RWPE1 (cell line): Measurements from ENCODE around the gene NR4A3.

ENCODE experiments used
- CTCF ChIA-PET: fragments of 350-600 bp; sonication (Branson Sonifier 250); formaldehyde crosslinking; extraction: SDS; loops from one replicate; lab custom pipeline; 2021; lab: Yijun Ruan, JAX
- POLR2A ChIA-PET: fragments of 400-600 bp; formaldehyde crosslinking; extraction: SDS; loops from one replicate; lab custom pipeline; 2020; ENCODE audit warnings: antibody characterized with exemption; ENCODE audit not compliant: low non-redundant PET; lab: Yijun Ruan, JAX
- DNase-seq: peaks from one replicate; pipeline ENCODE4 v3.0.0; 2012; ENCODE audit warnings: low spot score
- H3K27ac ChIP-seq: fragments of 450-650 bp; 2 replicates; pipeline ENCODE4 v1.5.1; 2017
- TF ChIP-seq, protein P1 (sequence below): fragments of 450-650 bp; conservative IDR thresholded peaks from 2 replicates; pipeline ENCODE4 v1.5.1; 2017; ENCODE audit warnings: low read depth, mild to moderate bottlenecking

Gene NR4A3

GRCh38 chr9:99828054-99828416, 6.3 kb downstream of the NR4A3 start:
- no peak for DNase-seq
- ChIA-PET CTCF (no interaction called here), POLR2A (no interaction called here)
- no peak overlapping the region for H3K27ac ChIP-seq
- TF ChIP-seq, protein P1, sequence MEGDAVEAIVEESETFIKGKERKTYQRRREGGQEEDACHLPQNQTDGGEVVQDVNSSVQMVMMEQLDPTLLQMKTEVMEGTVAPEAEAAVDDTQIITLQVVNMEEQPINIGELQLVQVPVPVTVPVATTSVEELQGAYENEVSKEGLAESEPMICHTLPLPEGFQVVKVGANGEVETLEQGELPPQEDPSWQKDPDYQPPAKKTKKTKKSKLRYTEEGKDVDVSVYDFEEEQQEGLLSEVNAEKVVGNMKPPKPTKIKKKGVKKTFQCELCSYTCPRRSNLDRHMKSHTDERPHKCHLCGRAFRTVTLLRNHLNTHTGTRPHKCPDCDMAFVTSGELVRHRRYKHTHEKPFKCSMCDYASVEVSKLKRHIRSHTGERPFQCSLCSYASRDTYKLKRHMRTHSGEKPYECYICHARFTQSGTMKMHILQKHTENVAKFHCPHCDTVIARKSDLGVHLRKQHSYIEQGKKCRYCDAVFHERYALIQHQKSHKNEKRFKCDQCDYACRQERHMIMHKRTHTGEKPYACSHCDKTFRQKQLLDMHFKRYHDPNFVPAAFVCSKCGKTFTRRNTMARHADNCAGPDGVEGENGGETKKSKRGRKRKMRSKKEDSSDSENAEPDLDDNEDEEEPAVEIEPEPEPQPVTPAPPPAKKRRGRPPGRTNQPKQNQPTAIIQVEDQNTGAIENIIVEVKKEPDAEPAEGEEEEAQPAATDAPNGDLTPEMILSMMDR, result no peak

DNA sequence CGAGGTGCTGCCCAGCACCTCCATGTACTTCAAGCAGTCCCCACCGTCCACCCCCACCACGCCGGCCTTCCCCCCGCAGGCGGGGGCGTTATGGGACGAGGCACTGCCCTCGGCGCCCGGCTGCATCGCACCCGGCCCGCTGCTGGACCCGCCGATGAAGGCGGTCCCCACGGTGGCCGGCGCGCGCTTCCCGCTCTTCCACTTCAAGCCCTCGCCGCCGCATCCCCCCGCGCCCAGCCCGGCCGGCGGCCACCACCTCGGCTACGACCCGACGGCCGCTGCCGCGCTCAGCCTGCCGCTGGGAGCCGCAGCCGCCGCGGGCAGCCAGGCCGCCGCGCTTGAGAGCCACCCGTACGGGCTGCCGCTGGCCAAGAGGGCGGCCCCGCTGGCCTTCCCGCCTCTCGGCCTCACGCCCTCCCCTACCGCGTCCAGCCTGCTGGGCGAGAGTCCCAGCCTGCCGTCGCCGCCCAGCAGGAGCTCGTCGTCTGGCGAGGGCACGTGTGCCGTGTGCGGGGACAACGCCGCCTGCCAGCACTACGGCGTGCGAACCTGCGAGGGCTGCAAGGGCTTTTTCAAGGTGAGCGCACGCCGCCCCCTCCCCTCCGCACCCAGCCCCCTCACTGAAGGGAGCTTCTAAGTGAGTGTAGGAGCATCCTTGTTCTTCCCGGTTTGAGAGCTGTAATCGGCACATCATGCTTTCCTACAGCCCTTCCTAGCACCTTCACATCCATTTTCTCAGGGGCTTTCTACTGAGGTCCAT, 6.9 kb downstream of the NR4A3 start:
- no peak for DNase-seq
- CTCF ChIA-PET, result interaction anchor here (0.6 kb wide), 2 partner anchors 644 to 724 kb away, joined by 4 to 5 read pairs; no protein-coding TSS in a partner anchor
- TF ChIP-seq, protein P1, result no peak
- H3K27ac ChIP-seq, result no peak overlapping the region
- POLR2A ChIA-PET, result no interaction called here

DNA sequence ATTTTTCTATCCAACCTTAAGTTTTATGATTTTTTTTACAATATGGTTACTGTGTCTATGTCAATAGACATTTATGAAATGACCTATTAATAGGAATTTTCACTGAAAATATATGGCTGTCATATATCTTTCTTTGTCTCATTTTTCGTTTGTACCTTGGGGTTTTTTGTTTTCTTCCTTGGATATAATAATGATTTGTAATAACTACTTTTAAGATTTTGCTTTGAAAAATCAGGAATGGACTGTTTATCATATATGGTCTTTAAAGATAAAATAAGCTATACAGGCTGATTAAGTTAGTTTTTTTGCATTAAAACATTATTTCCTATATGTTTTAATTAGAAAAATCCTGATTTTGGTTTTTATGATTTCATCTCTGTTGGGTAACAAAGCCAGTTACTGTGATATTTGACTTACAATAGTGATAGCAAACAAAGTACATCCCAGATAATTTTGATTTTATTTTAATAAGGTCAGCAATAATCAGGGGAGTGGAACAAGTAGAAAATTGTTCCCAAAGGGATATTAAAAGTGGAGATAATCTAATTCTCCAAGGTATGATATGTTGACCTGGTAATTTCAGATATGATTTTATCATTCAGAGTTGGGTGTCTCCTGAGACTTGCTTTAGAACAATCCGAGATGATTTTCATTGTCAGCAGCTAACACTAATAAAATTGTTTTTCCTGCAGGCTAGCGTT, 10.3 kb downstream of the NR4A3 start:
- H3K27ac ChIP-seq, result no peak overlapping the region
- ChIA-PET CTCF (no interaction called here), POLR2A (no interaction called here)
- TF ChIP-seq, protein P1, result 0 out of 2 replicates have a peak, but pooled peaks have one; percentile 9
- DNase-seq, result no peak

- DNase-seq, result no peak
- ChIA-PET POLR2A (no interaction called here), CTCF (no interaction called here)
- H3K27ac ChIP-seq, result no peak overlapping the region
- TF ChIP-seq, protein P1, result no peak
Observed at GRCh38 chr9:99832558-99832864, 10.8 kb downstream of the NR4A3 start.

- CTCF ChIA-PET, result interaction anchor here (0.5 kb wide), 1 partner anchor 602 kb away, joined by 7 read pairs; no protein-coding TSS in a partner anchor
Observed at GRCh38 chr9:99833735-99834134, 12.1 kb downstream of the NR4A3 start.

DNA sequence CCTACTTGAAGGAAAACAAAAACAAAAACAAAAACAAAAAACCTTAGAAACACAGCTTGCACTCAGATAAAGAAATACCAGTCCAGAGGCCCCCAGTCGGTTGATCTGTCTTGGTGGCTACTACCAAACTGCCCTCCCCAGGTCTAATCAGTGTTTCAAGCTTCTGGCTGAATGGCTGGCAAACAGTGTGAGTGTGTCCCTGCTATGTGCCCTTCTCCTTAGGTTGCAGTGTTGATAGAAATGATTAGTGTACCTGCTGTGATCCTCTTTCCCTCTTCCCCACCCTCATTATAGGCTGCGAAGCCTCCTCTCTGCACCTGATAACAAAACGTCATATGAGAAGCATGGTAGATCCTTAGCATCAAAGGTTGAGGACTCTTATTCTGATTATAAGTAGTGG, 12.8 kb downstream of the NR4A3 start:
- TF ChIP-seq, protein P1, result no peak
- CTCF ChIA-PET, result interaction anchor here (0.5 kb wide), 1 partner anchor 602 kb away, joined by 7 read pairs; no protein-coding TSS in a partner anchor
- H3K27ac ChIP-seq, result no peak overlapping the region
- DNase-seq, result no peak
- POLR2A ChIA-PET, result no interaction called here

More at GRCh38 chr9:99833735-99834134, 12.1 kb downstream of the NR4A3 start:
- POLR2A ChIA-PET, result no interaction called here
- no peak for DNase-seq
- H3K27ac ChIP-seq, result no peak overlapping the region
- TF ChIP-seq, protein P1, result no peak
